GM20000 (cell line): ENCODE results near the gene CDKAL1.
"Not testable (repeated sequence)": the region's sequence is repeated elsewhere in the genome, so short reads cannot be mapped to it uniquely, and the experiment has no call there.

ENCODE experiments used
- DNase-seq: peaks from one replicate; pipeline ENCODE4 v3.0.0; 2012; ENCODE audit warnings: low spot score
- TF ChIP-seq, protein P1 (sequence below): IDR thresholded peaks from 2 replicates; pipeline ENCODE4 v1.5.1; 2012; ENCODE audit warnings: mild to moderate bottlenecking, control low read depth; ENCODE audit errors: extremely low read depth, missing control alignments

The CDKAL1 gene

GRCh38 chr6:21083708-21084107 is 549.5 kb downstream of the CDKAL1 start:
- TF ChIP-seq, protein P1, sequence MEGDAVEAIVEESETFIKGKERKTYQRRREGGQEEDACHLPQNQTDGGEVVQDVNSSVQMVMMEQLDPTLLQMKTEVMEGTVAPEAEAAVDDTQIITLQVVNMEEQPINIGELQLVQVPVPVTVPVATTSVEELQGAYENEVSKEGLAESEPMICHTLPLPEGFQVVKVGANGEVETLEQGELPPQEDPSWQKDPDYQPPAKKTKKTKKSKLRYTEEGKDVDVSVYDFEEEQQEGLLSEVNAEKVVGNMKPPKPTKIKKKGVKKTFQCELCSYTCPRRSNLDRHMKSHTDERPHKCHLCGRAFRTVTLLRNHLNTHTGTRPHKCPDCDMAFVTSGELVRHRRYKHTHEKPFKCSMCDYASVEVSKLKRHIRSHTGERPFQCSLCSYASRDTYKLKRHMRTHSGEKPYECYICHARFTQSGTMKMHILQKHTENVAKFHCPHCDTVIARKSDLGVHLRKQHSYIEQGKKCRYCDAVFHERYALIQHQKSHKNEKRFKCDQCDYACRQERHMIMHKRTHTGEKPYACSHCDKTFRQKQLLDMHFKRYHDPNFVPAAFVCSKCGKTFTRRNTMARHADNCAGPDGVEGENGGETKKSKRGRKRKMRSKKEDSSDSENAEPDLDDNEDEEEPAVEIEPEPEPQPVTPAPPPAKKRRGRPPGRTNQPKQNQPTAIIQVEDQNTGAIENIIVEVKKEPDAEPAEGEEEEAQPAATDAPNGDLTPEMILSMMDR = no peak
- no peak for DNase-seq

DNA sequence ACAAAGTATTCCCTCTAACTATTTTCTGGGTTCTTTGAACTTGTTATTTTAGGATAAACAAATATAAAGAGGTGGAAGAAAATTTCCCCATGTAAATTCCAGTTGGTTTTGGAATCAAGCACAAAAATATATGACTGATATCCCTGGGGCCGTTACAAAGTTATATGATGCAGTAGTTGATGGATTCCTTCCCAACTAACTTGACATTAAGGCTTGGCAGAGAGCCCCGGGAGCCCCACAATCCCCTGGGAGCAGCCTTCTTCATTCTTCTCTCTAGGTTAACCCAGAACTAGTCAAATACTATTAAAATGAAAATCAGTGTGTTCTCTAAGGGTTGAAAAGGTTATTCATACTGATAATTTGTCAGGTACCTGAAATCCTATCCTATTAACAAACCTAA is 550.4 kb downstream of the CDKAL1 start:
- DNase-seq = no peak
- TF ChIP-seq, protein P1 = no peak

DNA sequence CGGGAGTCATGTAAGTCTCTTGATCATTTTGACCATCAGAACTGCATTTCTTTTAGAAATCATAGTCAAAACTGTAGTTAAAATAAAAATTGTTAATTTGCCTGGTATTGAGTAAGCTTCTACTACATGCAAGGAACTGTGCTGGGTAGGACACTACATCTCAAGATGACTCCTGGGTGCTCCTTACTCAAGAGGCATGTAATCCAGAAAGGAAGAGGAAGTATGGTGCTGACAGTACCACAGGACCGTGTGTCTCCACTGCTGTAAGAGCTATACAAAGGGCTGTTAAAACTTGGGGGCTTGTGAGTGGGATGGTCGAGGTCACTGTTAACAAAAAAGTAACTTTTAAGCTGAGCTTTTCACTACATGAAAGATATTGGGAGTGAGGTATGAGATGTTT is 551.0 kb downstream of the CDKAL1 start:
- no peak for DNase-seq
- TF ChIP-seq, protein P1 = no peak

GRCh38 chr6:21085643-21086042 is 551.4 kb downstream of the CDKAL1 start:
- TF ChIP-seq, protein P1 = no peak
- no peak for DNase-seq

DNA sequence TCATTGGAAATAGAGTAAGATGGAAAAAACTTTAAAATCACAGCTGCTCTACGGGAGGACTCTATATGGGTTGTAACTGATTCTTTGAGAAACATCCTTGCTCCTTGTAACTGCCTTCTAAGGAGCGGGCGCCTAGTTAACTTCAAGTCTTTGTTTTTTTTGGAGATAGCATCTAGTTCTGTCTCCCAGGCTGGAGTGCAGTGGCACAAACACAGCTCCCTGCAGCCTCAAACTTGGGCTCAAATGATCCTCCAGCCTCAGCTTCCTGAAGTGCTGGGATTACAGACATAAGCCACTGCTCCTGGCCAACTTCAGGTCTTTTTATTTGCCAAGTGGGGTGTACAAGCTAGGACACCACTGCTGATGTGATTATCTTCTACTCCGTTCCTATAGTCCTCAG is 552.9 kb downstream of the CDKAL1 start:
- TF ChIP-seq, protein P1 = no peak
- DNase-seq = no peak

- DNase-seq = no peak
- TF ChIP-seq, protein P1 = no peak
Measured at GRCh38 chr6:21091411-21091810, 557.2 kb downstream of the CDKAL1 start.

DNA sequence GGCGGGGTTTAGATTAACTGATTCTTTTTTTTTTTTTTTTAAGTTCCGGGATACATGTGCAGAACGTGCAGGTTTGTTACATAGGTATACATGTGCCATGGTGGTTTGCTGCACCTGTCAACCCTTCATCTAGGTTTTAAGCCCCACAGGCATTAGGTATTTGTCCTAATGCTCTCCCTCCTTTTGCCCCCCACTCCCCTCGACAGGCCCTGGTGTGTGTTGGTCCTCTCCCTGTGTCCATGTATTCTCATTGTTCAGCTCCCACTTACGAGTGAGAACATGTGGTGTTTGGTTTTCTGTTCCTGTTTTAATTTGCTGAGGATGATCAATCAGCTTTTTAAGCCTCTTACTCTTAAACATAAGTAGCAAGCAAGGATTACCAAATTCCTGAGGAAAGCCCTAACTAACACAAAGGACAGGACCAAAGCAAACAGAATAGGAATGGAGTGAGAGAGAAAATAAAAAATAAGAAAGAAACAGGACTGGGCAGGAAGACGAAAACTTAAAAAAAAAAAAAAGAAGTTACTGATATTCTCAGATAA is 558.0 kb downstream of the CDKAL1 start:
- DNase-seq = not testable (repeated sequence)

- no peak for DNase-seq
- TF ChIP-seq, protein P1 = no peak
Measured at GRCh38 chr6:21095462-21095861, 561.2 kb downstream of the CDKAL1 start.
